Activated naive CD4-positive, alpha-beta T cell treated with anti-CD3 and anti-CD28 coated beads for 36 hours (primary cell): ENCODE measurements around the gene HLCS. TPM values are rescaled to one million over a fixed set of nuclear protein-coding genes. Genes with fewer than 3 reads are reported as not detected.
"Not testable (repeated sequence)": the region's sequence is repeated elsewhere in the genome, so short reads cannot be mapped to it uniquely, and the experiment has no call there.

ENCODE experiments used
- CTCF ChIA-PET: fragments of 350-600 bp; sonication (Branson Sonifier 250); formaldehyde crosslinking; loops from one replicate; lab custom pipeline; 2021; ENCODE audit warnings: antibody characterized with exemption; lab: Charles Lee
- DNase-seq: peaks from one replicate; pipeline ENCODE4 v3.0.0-alpha.2; 2020
- H3K27ac Mint-ChIP-seq: one replicate; pipeline ENCODE4 v1.8.0; 2021; ENCODE audit warnings: mild to moderate bottlenecking, mixed read lengths
- H3K27me3 Mint-ChIP-seq: one replicate; pipeline ENCODE4 v1.8.0; 2021; ENCODE audit warnings: low read depth, mixed read lengths
- H3K36me3 Mint-ChIP-seq: one replicate; pipeline ENCODE4 v1.8.0; 2021; ENCODE audit warnings: low read depth, mixed read lengths
- H3K4me1 Mint-ChIP-seq: one replicate; pipeline ENCODE4 v1.8.0; 2021; ENCODE audit warnings: low read depth, mixed read lengths
- H3K4me3 Mint-ChIP-seq: one replicate; pipeline ENCODE4 v1.8.0; 2021; ENCODE audit warnings: mild to moderate bottlenecking, moderate library complexity, mixed read lengths
- H3K9me3 Mint-ChIP-seq: one replicate; pipeline ENCODE4 v1.8.0; 2021; ENCODE audit warnings: mixed read lengths
- intact Hi-C: fragments of 100-400 bp; cut with micrococcal nuclease; formaldehyde crosslinking; loops from one replicate; pipeline ENCODE4 v1.15.1; 2023
- total RNA-seq, 2 experiments: library from RNA; stranded (reverse); gene quantifications; one replicate each; pipeline ENCODE4 v1.2.3, GENCODE V29; 2021

HLCS gene
- total RNA-seq, 2 experiments from 2014 or later, result 12.5 to 12.6 TPM

GRCh38 chr21:36964827-36965719 lies 1.4 kb downstream of the HLCS start:
- intact Hi-C loops, result loop anchor here (5.0 to 10.0 kb wide), 2 partner anchors 302 to 640 kb away; partner anchors contain the start of genes MORC3 and VPS26C
- Mint-ChIP-seq H3K27ac (peak overlapping the region; percentile 86), H3K4me3 (peak overlapping the region; percentile 78), H3K9me3 (no peaks in the 10 kb centered on the region), H3K27me3 (no peaks in the 10 kb centered on the region), H3K36me3 (peaks cover 9% of the 10 kb centered on the region), H3K4me1 (peaks cover 12% of the 10 kb centered on the region)
- DNase-seq, result no peak
- CTCF ChIA-PET, result interaction anchor here (0.5 to 2.4 kb wide), 10 partner anchors 12 to 460 kb away, joined by 3 to 12 read pairs (median 4); no protein-coding TSS in a partner anchor

GRCh38 chr21:36964398-36964797 lies 2.1 kb downstream of the HLCS start:
- H3K9me3 Mint-ChIP-seq, result no peaks in the 10 kb centered on the region
- H3K4me3 Mint-ChIP-seq, result no peak overlapping the region
- H3K4me1 Mint-ChIP-seq, result peaks cover 12% of the 10 kb centered on the region
- intact Hi-C loops, result loop anchor here (10.0 kb wide), 1 partner anchor 640 kb away; the partner anchor contains the start of gene MORC3
- CTCF ChIA-PET, result interaction anchor here (1.6 to 2.4 kb wide), 2 partner anchors 26 kb away, joined by 4 to 12 read pairs; no protein-coding TSS in a partner anchor
- H3K36me3 Mint-ChIP-seq, result peaks cover 9% of the 10 kb centered on the region
- no peak overlapping the region for H3K27ac Mint-ChIP-seq
- H3K27me3 Mint-ChIP-seq, result no peaks in the 10 kb centered on the region
- no peak for DNase-seq

- Mint-ChIP-seq H3K9me3 (no peaks in the 10 kb centered on the region), H3K36me3 (peaks cover 9% of the 10 kb centered on the region), H3K27ac (no peak overlapping the region), H3K27me3 (no peaks in the 10 kb centered on the region), H3K4me1 (peaks cover 12% of the 10 kb centered on the region), H3K4me3 (no peak overlapping the region)
- DNase-seq, result no peak
- CTCF ChIA-PET, result interaction anchor here (1.2 to 1.3 kb wide), 2 partner anchors 27 to 31 kb away, joined by 3 read pairs; no protein-coding TSS in a partner anchor
- intact Hi-C loops, result loop anchor here (10.0 kb wide), 1 partner anchor 637 kb away; the partner anchor contains the start of gene MORC3
Measured at GRCh38 chr21:36962098-36962780, 4.2 kb downstream of the HLCS start.

GRCh38 chr21:36960676-36961284 lies 5.7 kb downstream of the HLCS start:
- DNase-seq, result no peak
- Mint-ChIP-seq H3K9me3 (no peaks in the 10 kb centered on the region), H3K4me3 (no peak overlapping the region), H3K4me1 (peaks cover 12% of the 10 kb centered on the region), H3K27me3 (no peaks in the 10 kb centered on the region), H3K27ac (no peak overlapping the region), H3K36me3 (peaks cover 15% of the 10 kb centered on the region)
- intact Hi-C loops, result loop anchor here (10.0 kb wide), 1 partner anchor 636 kb away; the partner anchor contains the start of gene MORC3
- CTCF ChIA-PET, result no interaction called here

- H3K4me1 Mint-ChIP-seq, result no peaks in the 10 kb centered on the region
- CTCF ChIA-PET, result interaction anchor here (0.6 to 0.8 kb wide), 2 partner anchors 32 to 462 kb away, joined by 3 read pairs; no protein-coding TSS in a partner anchor
- no peak for DNase-seq
- H3K27ac Mint-ChIP-seq, result no peak overlapping the region
- no peaks in the 10 kb centered on the region for H3K27me3 Mint-ChIP-seq
- H3K9me3 Mint-ChIP-seq, result no peaks in the 10 kb centered on the region
- no peak overlapping the region for H3K4me3 Mint-ChIP-seq
- intact Hi-C loops, result no loop called here
- peaks cover 15% of the 10 kb centered on the region for H3K36me3 Mint-ChIP-seq
Measured at GRCh38 chr21:36959020-36959835, 7.2 kb downstream of the HLCS start.

GRCh38 chr21:36955783-36956182 lies 10.7 kb downstream of the HLCS start:
- Mint-ChIP-seq H3K36me3 (peaks cover 12% of the 10 kb centered on the region), H3K27me3 (no peaks in the 10 kb centered on the region), H3K4me1 (no peaks in the 10 kb centered on the region), H3K9me3 (no peaks in the 10 kb centered on the region), H3K4me3 (no peak overlapping the region), H3K27ac (no peak overlapping the region)
- no peak for DNase-seq
- intact Hi-C loops, result no loop called here
- CTCF ChIA-PET, result interaction anchor here (1.0 to 1.3 kb wide), 2 partner anchors 16 to 325 kb away, joined by 3 read pairs; no protein-coding TSS in a partner anchor

- H3K9me3 Mint-ChIP-seq, H3K4me3 Mint-ChIP-seq, H3K27me3 Mint-ChIP-seq, H3K27ac Mint-ChIP-seq, intact Hi-C loops, CTCF ChIA-PET, DNase-seq, H3K4me1 Mint-ChIP-seq: not testable (repeated sequence)
- peaks cover 21% of the 10 kb centered on the region for H3K36me3 Mint-ChIP-seq
Measured at GRCh38 chr21:36952331-36952730, 14.1 kb downstream of the HLCS start.

GRCh38 chr21:36949171-36950141 lies 17.0 kb downstream of the HLCS start:
- no peak for DNase-seq
- Mint-ChIP-seq H3K4me3 (no peak overlapping the region), H3K4me1 (no peaks in the 10 kb centered on the region), H3K27ac (no peak overlapping the region), H3K27me3 (no peaks in the 10 kb centered on the region), H3K9me3 (peaks cover 7% of the 10 kb centered on the region), H3K36me3 (peaks cover 23% of the 10 kb centered on the region)
- CTCF ChIA-PET, result interaction anchor here (0.7 to 1.2 kb wide), 4 partner anchors 9 to 288 kb away, joined by 3 read pairs; no protein-coding TSS in a partner anchor
- intact Hi-C loops, result no loop called here

- Mint-ChIP-seq H3K4me3 (no peak overlapping the region), H3K4me1 (no peaks in the 10 kb centered on the region), H3K36me3 (peaks cover 23% of the 10 kb centered on the region), H3K27ac (no peak overlapping the region), H3K27me3 (no peaks in the 10 kb centered on the region), H3K9me3 (peaks cover 7% of the 10 kb centered on the region)
- no peak for DNase-seq
- intact Hi-C loops, result no loop called here
- CTCF ChIA-PET, result interaction anchor here (0.6 to 1.0 kb wide), 4 partner anchors 9 to 443 kb away, joined by 3 read pairs; no protein-coding TSS in a partner anchor
Measured at GRCh38 chr21:36948686-36949085, 17.8 kb downstream of the HLCS start.

GRCh38 chr21:36946949-36947356 lies 19.5 kb downstream of the HLCS start:
- CTCF ChIA-PET, result no interaction called here
- Mint-ChIP-seq H3K4me1 (no peaks in the 10 kb centered on the region), H3K27me3 (no peaks in the 10 kb centered on the region), H3K27ac (no peak overlapping the region), H3K36me3 (peaks cover 23% of the 10 kb centered on the region), H3K4me3 (no peak overlapping the region), H3K9me3 (peaks cover 7% of the 10 kb centered on the region)
- intact Hi-C loops, result no loop called here
- DNase-seq, result no peak
